ENCODE data around the gene PROB1.

PROB1 gene

DNA sequence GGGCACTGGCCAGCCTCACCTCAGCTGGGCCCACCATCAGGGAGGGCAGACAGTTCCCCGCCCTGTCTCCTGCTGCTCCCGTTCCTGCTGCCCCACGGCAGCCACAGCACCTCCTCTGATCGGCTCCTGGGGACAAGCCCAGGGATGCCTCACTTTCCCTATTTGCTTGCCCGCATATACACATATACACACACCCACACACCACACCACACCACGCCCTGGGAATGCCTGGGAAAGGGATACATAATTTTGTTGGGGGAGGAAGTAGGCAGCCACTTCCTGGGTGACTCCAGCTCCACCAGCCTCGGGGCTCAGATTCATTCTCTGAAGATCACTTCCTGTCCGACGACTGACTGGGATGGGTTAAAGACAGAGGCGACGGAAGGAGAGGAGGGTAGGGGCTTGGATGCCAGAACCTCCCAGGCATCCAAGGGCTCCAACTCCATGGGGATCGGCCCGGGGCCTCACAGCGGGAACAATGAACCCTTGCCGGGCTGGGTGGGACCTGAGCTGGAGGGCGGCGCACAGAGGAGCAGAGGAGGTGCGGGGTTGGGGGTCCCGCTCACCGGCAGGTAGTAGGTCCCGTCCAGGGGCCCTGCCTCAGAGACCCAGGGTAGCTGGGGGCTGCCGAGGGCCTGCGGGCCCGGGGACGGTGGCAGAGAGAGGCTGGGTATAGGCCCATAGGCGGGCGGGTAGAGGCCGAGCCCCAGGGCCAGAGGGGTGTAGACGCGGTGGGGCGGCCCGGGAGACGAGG lies 3.2 kb downstream of the PROB1 start:
- H3K27ac ChIP-seq, result peak overlapping the region; percentile 61
- TF ChIP-seq, protein P1, sequence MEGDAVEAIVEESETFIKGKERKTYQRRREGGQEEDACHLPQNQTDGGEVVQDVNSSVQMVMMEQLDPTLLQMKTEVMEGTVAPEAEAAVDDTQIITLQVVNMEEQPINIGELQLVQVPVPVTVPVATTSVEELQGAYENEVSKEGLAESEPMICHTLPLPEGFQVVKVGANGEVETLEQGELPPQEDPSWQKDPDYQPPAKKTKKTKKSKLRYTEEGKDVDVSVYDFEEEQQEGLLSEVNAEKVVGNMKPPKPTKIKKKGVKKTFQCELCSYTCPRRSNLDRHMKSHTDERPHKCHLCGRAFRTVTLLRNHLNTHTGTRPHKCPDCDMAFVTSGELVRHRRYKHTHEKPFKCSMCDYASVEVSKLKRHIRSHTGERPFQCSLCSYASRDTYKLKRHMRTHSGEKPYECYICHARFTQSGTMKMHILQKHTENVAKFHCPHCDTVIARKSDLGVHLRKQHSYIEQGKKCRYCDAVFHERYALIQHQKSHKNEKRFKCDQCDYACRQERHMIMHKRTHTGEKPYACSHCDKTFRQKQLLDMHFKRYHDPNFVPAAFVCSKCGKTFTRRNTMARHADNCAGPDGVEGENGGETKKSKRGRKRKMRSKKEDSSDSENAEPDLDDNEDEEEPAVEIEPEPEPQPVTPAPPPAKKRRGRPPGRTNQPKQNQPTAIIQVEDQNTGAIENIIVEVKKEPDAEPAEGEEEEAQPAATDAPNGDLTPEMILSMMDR (conservative IDR thresholded peaks at IDR 0.05), result no peak

- H3K27ac ChIP-seq, result peak overlapping the region; percentile 61; the same call in 1 of the 2 replicates
Measured at GRCh38 chr5:139390639-139391569, 4.0 kb downstream of the PROB1 start.

DNA sequence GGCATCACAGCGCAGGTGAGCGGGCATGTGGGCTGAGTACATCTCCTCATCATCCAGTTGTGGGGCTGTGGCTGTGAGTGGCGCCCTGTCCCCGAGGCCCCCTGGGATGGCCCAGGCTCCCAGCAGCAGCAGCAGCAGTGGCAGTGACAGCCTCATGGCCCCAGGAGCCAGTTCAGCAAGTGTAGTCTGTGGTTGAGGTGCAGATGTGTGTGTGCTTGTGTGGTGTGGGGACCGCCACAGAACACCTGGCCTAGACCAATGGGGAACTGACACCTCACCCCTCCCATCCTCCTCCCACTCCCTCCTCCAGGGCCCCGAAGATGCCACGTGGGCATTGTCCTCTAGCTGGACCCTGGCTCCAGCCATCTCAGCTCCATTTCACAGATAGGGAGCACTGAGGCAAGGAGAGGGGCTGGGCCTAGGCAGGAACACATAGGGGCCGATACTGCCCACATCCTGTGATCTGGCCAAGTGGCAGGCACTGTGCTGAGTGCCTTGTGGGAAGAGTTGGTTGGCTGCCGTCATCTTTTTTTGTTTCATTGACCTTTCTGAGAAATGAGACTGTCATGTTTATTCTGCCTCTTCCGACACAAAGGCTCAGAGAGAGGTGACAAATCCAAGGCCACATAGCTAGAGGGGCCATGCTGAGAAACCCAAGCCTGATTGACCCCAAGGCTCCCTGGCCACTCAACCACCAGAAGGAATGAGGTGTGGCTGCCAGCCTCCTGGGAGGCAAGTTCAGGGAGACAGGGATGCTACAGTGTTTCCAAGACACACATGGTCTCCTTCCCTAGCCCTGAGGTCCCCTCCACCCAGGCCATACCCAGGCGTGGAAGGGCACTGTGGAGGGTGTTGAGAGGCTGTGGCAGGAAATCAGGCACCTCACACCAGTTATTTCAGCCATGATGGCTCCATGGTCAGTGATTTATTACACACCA lies 4.9 kb downstream of the PROB1 start, which contains the start of gene MZB1:
MZB1 (minus strand) TSS at position 213 of the 938 bp plus-strand sequence; CDS start at position 156, 57 bp downstream.
- TF ChIP-seq, protein P1 (conservative IDR thresholded peaks at IDR 0.05), result no peak
- H3K27ac ChIP-seq, result peak within 1 kb of the TSS; percentile 85

More at GRCh38 chr5:139390639-139391569, 4.0 kb downstream of the PROB1 start:
- TF ChIP-seq, protein P1 (conservative IDR thresholded peaks at IDR 0.05), result no peak

GRCh38 chr5:139388198-139388821 lies 6.6 kb downstream of the PROB1 start:
- peak overlapping the region; percentile 85 for H3K27ac ChIP-seq
- TF ChIP-seq, protein P1 (conservative IDR thresholded peaks at IDR 0.05), result no peak

DNA sequence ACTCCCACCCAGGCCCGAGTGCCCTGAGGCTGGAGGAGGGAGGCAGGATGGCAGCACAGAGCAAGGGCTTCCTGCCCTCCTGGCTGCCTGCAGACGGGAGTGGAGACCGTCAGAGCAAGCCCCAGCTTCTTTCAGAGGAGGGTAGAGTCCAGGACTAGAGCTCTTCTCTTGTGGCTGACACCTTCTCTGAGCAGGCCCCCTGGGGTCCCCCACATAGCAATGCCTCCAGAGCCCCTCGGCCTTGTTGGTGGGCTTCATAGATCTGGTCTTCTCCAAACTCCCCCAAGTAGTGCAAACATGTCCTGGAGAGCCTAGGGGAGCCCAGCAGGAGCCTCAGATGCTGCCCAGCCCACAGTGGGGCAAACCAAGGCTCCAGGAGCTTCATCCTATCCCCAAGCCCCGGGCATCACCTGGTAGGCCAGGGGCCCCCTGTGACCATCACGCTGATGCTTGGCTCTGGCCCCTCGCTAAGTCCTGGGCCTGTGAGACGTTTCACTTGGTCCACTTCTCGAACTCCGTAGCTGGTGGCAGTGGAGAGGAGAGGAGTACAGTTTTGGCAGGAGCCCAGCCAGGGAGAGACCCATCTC lies 7.2 kb downstream of the PROB1 start:
- H3K27ac ChIP-seq, result peak overlapping the region; percentile 85
- TF ChIP-seq, protein P1 (conservative IDR thresholded peaks at IDR 0.05), result no peak

DNA sequence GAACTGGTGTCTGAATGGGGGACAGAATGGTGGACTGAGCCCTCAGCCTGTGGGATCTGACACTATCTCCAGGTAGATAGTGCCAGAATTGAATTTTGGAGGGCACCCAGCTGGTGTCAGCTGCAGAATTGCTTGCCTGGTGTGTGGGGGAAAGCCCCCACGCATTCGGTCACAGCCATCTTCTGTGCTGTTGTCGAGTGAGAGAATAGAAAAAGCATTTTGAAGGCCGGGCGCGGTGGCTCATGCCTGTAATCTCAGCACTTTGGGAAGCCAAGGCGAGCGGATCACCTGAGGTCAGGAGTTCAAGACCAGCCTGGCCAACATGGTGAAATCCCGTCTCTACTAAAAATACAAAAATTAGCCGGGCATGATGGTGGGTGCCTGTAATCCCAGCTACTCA lies 7.9 kb downstream of the PROB1 start:
- peak overlapping the region; percentile 85 for H3K27ac ChIP-seq

DNA sequence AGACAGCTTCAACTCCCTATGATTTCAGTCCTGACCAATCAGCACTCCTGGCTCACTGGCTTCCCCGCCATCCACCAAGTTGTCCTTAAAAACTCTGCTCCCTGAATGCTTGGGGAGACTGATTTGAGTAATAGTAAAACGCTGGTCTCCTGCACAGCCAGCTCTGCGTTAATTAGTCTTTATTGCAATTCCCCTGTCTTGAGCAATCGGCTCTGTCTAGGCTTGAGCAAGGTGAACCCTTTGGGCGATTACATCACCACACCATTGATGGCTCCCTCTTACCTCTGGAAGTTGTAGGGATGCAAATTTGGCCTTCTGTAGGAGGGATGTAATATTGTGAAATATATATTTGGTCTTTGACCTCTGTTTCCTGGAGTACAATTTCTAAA lies 8.9 kb downstream of the PROB1 start:
- TF ChIP-seq, protein P1 (conservative IDR thresholded peaks at IDR 0.05), result no peak
- H3K27ac ChIP-seq, result no peak overlapping the region

All from VCaP (cell line).